IMR-90 (cell line): Measurements from ENCODE around the gene GNAZ. TPM values are rescaled to one million over a fixed set of nuclear protein-coding genes. Genes with fewer than 3 reads are reported as not detected.
A peak's percentile ranks its signal among the peaks of the same experiment; 100 is the strongest.

ENCODE experiments used
- ATAC-seq: fragments of 200-7000 bp; cut with Tn5 transposase; 2 replicates; pipeline ENCODE4 v1.9.1; 2020; ENCODE audit warnings: low read depth, mild to moderate bottlenecking, moderate library complexity
- BruUV-seq: library from RNA; stranded (reverse); fragments of 400-500 nt; replicated peaks from 2 replicates; lab custom pipeline; 2021; lab: Mats Ljungman, UMichigan
- CTCF ChIA-PET: fragments of 300-600 bp; formaldehyde crosslinking; extraction: SDS; loops from one replicate; lab custom pipeline; 2021; ENCODE audit warnings: antibody characterized with exemption; lab: Yijun Ruan, JAX
- POLR2A ChIA-PET: fragments of 300-600 bp; sonication (Branson Sonifier 250); formaldehyde crosslinking; loops from one replicate; lab custom pipeline; 2022; ENCODE audit warnings: antibody characterized with exemption; ENCODE audit not compliant: unreplicated experiment; lab: Charles Lee
- DNase-seq: peaks from one replicate; pipeline ENCODE4 v3.0.0; 2013
- H2AFZ ChIP-seq: replicated peaks from 2 replicates; pipeline ENCODE3; 2013; ENCODE audit warnings: low read length, mild to moderate bottlenecking; ENCODE audit not compliant: poor library complexity
- H2AK5ac ChIP-seq: 2 replicates; pipeline ENCODE4 v1.6.1; 2013; ENCODE audit warnings: low read depth, low read length, inconsistent platforms
- H2AK9ac ChIP-seq: replicated peaks from 2 replicates; pipeline ENCODE3; 2013; ENCODE audit warnings: mild to moderate bottlenecking, low read depth, low read length, moderate library complexity; ENCODE audit not compliant: poor library complexity
- H2BK120ac ChIP-seq: 2 replicates; pipeline ENCODE4 v1.6.1; 2013; ENCODE audit warnings: low read depth, low read length, inconsistent platforms
- H2BK15ac ChIP-seq: 3 replicates; pipeline ENCODE4 v1.6.1; 2013; ENCODE audit warnings: low read depth, low read length, inconsistent platforms
- H2BK20ac ChIP-seq: 2 replicates; pipeline ENCODE4 v1.6.1; 2013; ENCODE audit warnings: low read depth, mild to moderate bottlenecking, inconsistent platforms, low read length, moderate library complexity
- H2BK5ac ChIP-seq: 2 replicates; pipeline ENCODE4 v1.6.1; 2013; ENCODE audit warnings: mild to moderate bottlenecking, low read depth, low read length, inconsistent platforms; ENCODE audit not compliant: poor library complexity, severe bottlenecking
- H3K14ac ChIP-seq: replicated peaks from 2 replicates; pipeline ENCODE4 v1.6.1; 2013; ENCODE audit warnings: low read depth, low read length, inconsistent platforms
- H3K18ac ChIP-seq: 2 replicates; pipeline ENCODE4 v1.6.1; 2013; ENCODE audit warnings: low read depth, low read length, control low read depth
- H3K23ac ChIP-seq: 2 replicates; pipeline ENCODE4 v1.6.1; 2013; ENCODE audit warnings: low read depth, low read length, inconsistent platforms
- H3K27ac ChIP-seq: 2 replicates; pipeline ENCODE4 v1.5.1; 2013; ENCODE audit warnings: mild to moderate bottlenecking, control low read depth, low read length; ENCODE audit not compliant: insufficient read depth
- H3K27me3 ChIP-seq: 2 replicates; pipeline ENCODE4 v1.6.1; 2013; ENCODE audit warnings: low read length; ENCODE audit not compliant: control insufficient read depth, insufficient read depth
- H3K36me3 ChIP-seq: 2 replicates; pipeline ENCODE4 v1.6.1; 2013; ENCODE audit warnings: low read length, mixed read lengths; ENCODE audit not compliant: control insufficient read depth, insufficient read depth
- H3K4ac ChIP-seq: 2 replicates; pipeline ENCODE4 v1.6.1; 2013; ENCODE audit warnings: low read depth, low read length, inconsistent platforms
- H3K4me1 ChIP-seq: 2 replicates; pipeline ENCODE4 v1.6.1; 2013; ENCODE audit warnings: low read length, mixed read lengths; ENCODE audit not compliant: control insufficient read depth, insufficient read depth
- H3K4me2 ChIP-seq: 2 replicates; pipeline ENCODE4 v1.6.1; 2013; ENCODE audit warnings: low read depth, mild to moderate bottlenecking, control low read depth, low read length, moderate library complexity
- H3K4me3 ChIP-seq: 2 replicates; pipeline ENCODE4 v1.5.1; 2013; ENCODE audit warnings: low read depth, mild to moderate bottlenecking, control low read depth, low read length, moderate library complexity; ENCODE audit not compliant: insufficient read depth
- H3K56ac ChIP-seq: 2 replicates; pipeline ENCODE4 v1.6.1; 2013; ENCODE audit warnings: low read length, inconsistent platforms; ENCODE audit not compliant: insufficient read depth; ENCODE audit errors: extremely low read depth
- H3K79me1 ChIP-seq, 2 experiments: 2 replicates each; pipeline ENCODE4 v1.6.1; 2013; ENCODE audit warnings: low read length in 2 of 2, inconsistent platforms in 1 of 2, low read depth in 1 of 2
- H3K9ac ChIP-seq: 2 replicates; pipeline ENCODE4 v1.6.1; 2013; ENCODE audit warnings: low read depth, low read length, control low read depth
- H3K9me1 ChIP-seq: 2 replicates; pipeline ENCODE4 v1.6.1; 2013; ENCODE audit warnings: low read length, inconsistent platforms; ENCODE audit not compliant: insufficient read depth
- H3K9me3 ChIP-seq: 2 replicates; pipeline ENCODE4 v1.6.1; 2013; ENCODE audit warnings: low read length; ENCODE audit not compliant: control insufficient read depth, insufficient read depth
- H4K20me1 ChIP-seq: 2 replicates; pipeline ENCODE4 v1.6.1; 2013; ENCODE audit warnings: low read length, inconsistent platforms; ENCODE audit not compliant: insufficient read depth
- H4K5ac ChIP-seq: 2 replicates; pipeline ENCODE4 v1.6.1; 2013; ENCODE audit warnings: mild to moderate bottlenecking, low read depth, low read length, control low read depth
- H4K8ac ChIP-seq, 2 experiments: 2 replicates each; pipeline ENCODE4 v1.6.1; 2013; ENCODE audit warnings: low read depth in 2 of 2, low read length in 2 of 2, control low read depth in 1 of 2, inconsistent platforms in 1 of 2
- H4K91ac ChIP-seq: 2 replicates; pipeline ENCODE4 v1.6.1; 2013; ENCODE audit warnings: low read depth, low read length, inconsistent platforms; ENCODE audit not compliant: insufficient read depth
- WGBS, 2 experiments: methylation state at CpG; one replicate each; pipeline versions ENCODE4 v1.1.5 to v1.1.7; 2013; ENCODE audit warnings: missing lambda C conversion rate in 2 of 2; ENCODE audit not compliant: insufficient read length in 1 of 2; ENCODE audit errors: extremely low coverage in 2 of 2; 5-methylcytosine and 5-hydroxymethylcytosine counted together
- dilution Hi-C: fragments of 300-500 bp; cut with HindIII; formaldehyde crosslinking; loops from one replicate; pipeline ENCODE4 v1.14.3; 2018; ENCODE audit warnings: low sequenced_read_pairs; ENCODE audit not compliant: unreplicated experiment
- in situ Hi-C: fragments of 300-500 bp; cut with MboI; formaldehyde crosslinking; loops from 3 replicates; pipeline ENCODE4 v1.14.3; 2019; ENCODE audit warnings: low sequenced_read_pairs, inconsistent platforms, mixed read lengths
- intact Hi-C: fragments of 100-400 bp; cut with micrococcal nuclease; formaldehyde crosslinking; loops from 2 replicates; pipeline ENCODE4 v1.10.0; 2022
- polyA plus RNA-seq, 3 experiments: library from polyadenylated mRNA; depleted of rRNA; stranded (reverse); fragments of >200 nt; gene quantifications; 2 replicates each; pipeline ENCODE4 v1.2.3, GENCODE V29; 2012; ENCODE audit warnings: low replicate concordance in 1 of 3
- total RNA-seq: library from RNA; depleted of rRNA; stranded (reverse); fragments of >200 nt; gene quantifications from 2 replicates; pipeline ENCODE4 v1.2.3, GENCODE V29; 2012
- TF ChIP-seq, protein P1 (sequence below): fragments of 150-350 bp; IDR thresholded peaks from 2 replicates; pipeline ENCODE4 v1.6.1; 2017; ENCODE audit warnings: mild to moderate bottlenecking, antibody characterized with exemption, low read length, low read depth

GNAZ gene
- total and polyA plus RNA-seq, 2 of the 4 experiments (the other 2 are of a cell fraction) = 1.5 to 2.5 TPM

DNA sequence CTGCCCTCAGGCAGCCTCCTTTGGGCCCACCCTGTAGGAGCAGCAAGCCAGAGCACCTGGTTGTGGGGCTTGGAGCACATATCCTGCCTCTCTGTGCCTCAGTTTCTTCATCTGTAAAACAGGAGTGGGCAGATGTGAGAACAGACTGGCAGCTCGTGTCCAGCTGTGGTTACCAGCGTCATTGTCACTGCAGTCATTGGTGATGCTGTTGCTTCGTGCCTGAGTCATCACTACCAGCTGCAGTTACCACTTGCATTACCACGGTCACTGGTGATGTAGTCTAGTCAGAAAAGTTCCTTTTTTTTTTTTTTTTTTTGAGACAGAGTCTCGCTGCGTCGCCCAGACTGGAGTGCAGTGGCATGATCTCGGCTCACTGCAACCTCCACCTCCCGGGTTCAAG lies 51.1 kb downstream of the GNAZ start:
- peak; percentile 32 for DNase-seq
- in situ Hi-C loops = loop anchor here (10.0 kb wide), 1 partner anchor 267 kb away; no protein-coding TSS in a partner anchor
- POLR2A ChIA-PET = no interaction called here

More for the DNA sequence above, 51.1 kb downstream of the GNAZ start:
- H3K14ac ChIP-seq = no peak overlapping the region
- no peak for ATAC-seq
- no peak overlapping the region for H3K4me3 ChIP-seq
- 46% methylated on average over 3 of the region's 9 CpGs; no CpG with 5 or more reads in 1 of the 2 experiments for WGBS, 2 experiments
- no peak overlapping the region for H4K8ac ChIP-seq
- no peaks in the 10 kb centered on the region for H3K4me1 ChIP-seq
- no peak overlapping the region for H2BK5ac ChIP-seq
- no peaks in the 10 kb centered on the region for H3K36me3 ChIP-seq
- H2BK15ac ChIP-seq = no peak overlapping the region
- no peaks in the 10 kb centered on the region for H4K20me1 ChIP-seq
- no peaks in the 10 kb centered on the region for H3K9me3 ChIP-seq
- H3K23ac ChIP-seq = no peak overlapping the region
- no peak overlapping the region for H2BK120ac ChIP-seq
- H3K9ac ChIP-seq = no peak overlapping the region
- TF ChIP-seq, protein P1, sequence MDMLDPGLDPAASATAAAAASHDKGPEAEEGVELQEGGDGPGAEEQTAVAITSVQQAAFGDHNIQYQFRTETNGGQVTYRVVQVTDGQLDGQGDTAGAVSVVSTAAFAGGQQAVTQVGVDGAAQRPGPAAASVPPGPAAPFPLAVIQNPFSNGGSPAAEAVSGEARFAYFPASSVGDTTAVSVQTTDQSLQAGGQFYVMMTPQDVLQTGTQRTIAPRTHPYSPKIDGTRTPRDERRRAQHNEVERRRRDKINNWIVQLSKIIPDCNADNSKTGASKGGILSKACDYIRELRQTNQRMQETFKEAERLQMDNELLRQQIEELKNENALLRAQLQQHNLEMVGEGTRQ = no peak
- H3K9me1 ChIP-seq = no peaks in the 10 kb centered on the region
- intact Hi-C loops (no loop called here), dilution Hi-C loops (no loop called here)
- peaks cover 3% of the 10 kb centered on the region; the same call in 1 of the 2 replicates for H3K27me3 ChIP-seq
- H2AK9ac ChIP-seq = no peak overlapping the region
- no peak overlapping the region for H3K4ac ChIP-seq
- no TSS peak for BruUV-seq
- H2BK20ac ChIP-seq = no peak overlapping the region
- CTCF ChIA-PET = no interaction called here
- H2AK5ac ChIP-seq = no peak overlapping the region
- no peak overlapping the region for H3K56ac ChIP-seq
- no peak overlapping the region for H3K27ac ChIP-seq
- no peak overlapping the region for H2AFZ ChIP-seq
- no peaks in the 10 kb centered on the region for H3K79me1 ChIP-seq
- H4K5ac ChIP-seq = no peak overlapping the region
- no peak overlapping the region for H4K91ac ChIP-seq
- H3K18ac ChIP-seq = no peak overlapping the region
- H3K4me2 ChIP-seq = no peak overlapping the region
